ENCODE results near the gene C14orf132. TPM values are rescaled to one million over a fixed set of nuclear protein-coding genes. Genes with fewer than 3 reads are reported as not detected.

C14orf132 gene
- total RNA-seq, 2 experiments from 2014 or later: 2.0 to 2.4 TPM

DNA sequence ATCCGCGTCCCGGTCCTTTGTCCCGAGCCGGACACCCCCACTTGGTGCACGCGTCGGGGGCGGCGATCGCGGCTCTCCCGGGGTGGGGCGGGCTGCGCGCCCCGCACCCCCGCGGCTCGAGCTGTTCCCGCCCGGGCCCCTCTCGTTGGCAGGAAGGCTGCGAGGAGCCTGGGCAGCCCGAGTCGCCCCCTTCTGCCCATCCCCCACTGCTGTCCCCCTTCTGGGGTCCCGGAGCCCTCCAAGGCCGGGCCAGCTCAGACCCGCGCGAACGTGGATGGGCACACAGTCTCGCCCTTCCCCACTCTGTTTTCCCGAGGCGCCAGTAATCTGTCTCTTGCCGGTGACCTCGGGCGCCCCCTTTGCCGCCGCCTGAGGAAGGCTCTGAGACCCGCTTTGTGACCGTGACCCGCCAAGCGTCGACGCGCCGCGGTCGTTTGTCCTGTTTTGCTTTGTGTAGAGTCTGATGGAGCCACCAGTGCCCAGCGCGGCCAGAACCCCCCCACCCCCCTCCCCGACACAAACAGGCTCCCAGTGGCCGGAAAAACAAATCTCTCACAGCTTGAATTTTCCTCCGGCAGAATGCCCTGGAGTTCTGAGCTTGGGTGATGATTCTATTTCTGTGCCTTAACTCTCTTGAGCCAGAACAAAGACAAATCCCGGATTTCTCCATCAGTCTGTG, 610 bp downstream of the C14orf132 start:
- TF ChIP-seq, protein P1, sequence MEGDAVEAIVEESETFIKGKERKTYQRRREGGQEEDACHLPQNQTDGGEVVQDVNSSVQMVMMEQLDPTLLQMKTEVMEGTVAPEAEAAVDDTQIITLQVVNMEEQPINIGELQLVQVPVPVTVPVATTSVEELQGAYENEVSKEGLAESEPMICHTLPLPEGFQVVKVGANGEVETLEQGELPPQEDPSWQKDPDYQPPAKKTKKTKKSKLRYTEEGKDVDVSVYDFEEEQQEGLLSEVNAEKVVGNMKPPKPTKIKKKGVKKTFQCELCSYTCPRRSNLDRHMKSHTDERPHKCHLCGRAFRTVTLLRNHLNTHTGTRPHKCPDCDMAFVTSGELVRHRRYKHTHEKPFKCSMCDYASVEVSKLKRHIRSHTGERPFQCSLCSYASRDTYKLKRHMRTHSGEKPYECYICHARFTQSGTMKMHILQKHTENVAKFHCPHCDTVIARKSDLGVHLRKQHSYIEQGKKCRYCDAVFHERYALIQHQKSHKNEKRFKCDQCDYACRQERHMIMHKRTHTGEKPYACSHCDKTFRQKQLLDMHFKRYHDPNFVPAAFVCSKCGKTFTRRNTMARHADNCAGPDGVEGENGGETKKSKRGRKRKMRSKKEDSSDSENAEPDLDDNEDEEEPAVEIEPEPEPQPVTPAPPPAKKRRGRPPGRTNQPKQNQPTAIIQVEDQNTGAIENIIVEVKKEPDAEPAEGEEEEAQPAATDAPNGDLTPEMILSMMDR (IDR thresholded peaks at IDR 0.05): peak; percentile 49
- intact Hi-C loops (cut with DNase I, micrococcal nuclease): loop anchor here in 1 of 2 experiments (5.0 kb wide), 1 partner anchor 522 kb away; the partner anchor contains the start of gene SYNE3
- peak overlapping the region; percentile 57 for H3K4me3 ChIP-seq (ENCODE audit: low read length)
- peaks cover 49% of the 10 kb centered on the region for H3K4me1 Mint-ChIP-seq (ENCODE audit: low read depth)
- ChIA-PET CTCF (no interaction called here), POLR2A (interaction anchor here (1.1 to 1.6 kb wide), 2 partner anchors 9 to 12 kb away, joined by 3 to 10 read pairs; no protein-coding TSS in a partner anchor)
- no peaks in the 10 kb centered on the region for H3K36me3 Mint-ChIP-seq (ENCODE audit: low read depth)
- H3K4me3 Mint-ChIP-seq: peak overlapping the region; percentile 86
- no peaks in the 10 kb centered on the region for H3K36me3 ChIP-seq (ENCODE audit: insufficient read depth, low read length)
- H3K27ac Mint-ChIP-seq: no peak overlapping the region
- no peaks in the 10 kb centered on the region for H3K9me3 Mint-ChIP-seq
- ATAC-seq (ENCODE audit: poor library complexity): peak; percentile 13
- H3K4me1 ChIP-seq (ENCODE audit: insufficient read depth, low read length): peaks cover 15% of the 10 kb centered on the region
- peaks cover 29% of the 10 kb centered on the region in 2 experiments for H3K27me3 ChIP-seq (ENCODE audit: control insufficient read depth in 1 of 2, insufficient read depth in 2 of 2, low read length in 2 of 2)
- DNase-seq: peak in 8 of 14 experiments; percentile 5 to 39 (median 22)
- H3K9me3 ChIP-seq (ENCODE audit: control insufficient read depth in 1 of 2, insufficient read depth in 1 of 2, low read length in 2 of 2): peaks cover 0 to 12% of the 10 kb centered on the region in 2 experiments
- peaks cover 50% of the 10 kb centered on the region for H3K27me3 Mint-ChIP-seq
- H3K27ac ChIP-seq (ENCODE audit: low read depth in 1 of 2, low read length in 2 of 2): no peak overlapping the region

DNA sequence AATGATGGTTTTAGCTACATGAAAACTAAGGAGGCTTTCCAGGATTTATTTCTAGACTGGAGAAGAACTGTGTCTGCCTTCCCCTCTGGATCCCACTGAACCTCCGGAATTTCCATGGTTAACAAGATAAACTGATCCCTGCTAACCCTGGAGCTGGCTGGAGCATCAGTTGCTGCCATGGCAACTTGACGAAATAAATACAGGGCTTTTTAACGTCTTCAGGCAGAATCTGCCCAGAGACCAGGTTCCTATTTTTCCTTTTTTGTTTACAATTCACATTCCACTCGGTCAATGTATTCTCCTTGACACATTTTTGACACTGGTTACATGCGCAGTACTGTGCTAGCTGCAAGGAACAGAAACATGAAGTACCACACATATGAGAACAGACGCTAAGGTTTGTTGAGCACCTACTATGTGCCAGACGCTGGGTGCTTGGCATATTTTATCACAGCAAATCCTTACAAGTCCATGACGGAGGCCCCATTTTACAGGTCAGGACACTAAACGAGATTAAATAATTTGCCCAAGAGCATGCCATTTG, 1.7 kb downstream of the C14orf132 start:
- CTCF ChIA-PET: no interaction called here
- H3K36me3 Mint-ChIP-seq (ENCODE audit: low read depth): no peaks in the 10 kb centered on the region
- no peak overlapping the region for H3K27ac Mint-ChIP-seq
- Histone ChIP-seq H3K4me3 (ENCODE audit: low read length) (no peak overlapping the region), H3K4me1 (ENCODE audit: insufficient read depth, low read length) (peaks cover 15% of the 10 kb centered on the region), H3K27ac (ENCODE audit: low read depth in 1 of 2, low read length in 2 of 2) (no peak overlapping the region), H3K9me3 (ENCODE audit: control insufficient read depth in 1 of 2, insufficient read depth in 1 of 2, low read length in 2 of 2) (peaks cover 0 to 17% of the 10 kb centered on the region in 2 experiments), H3K36me3 (ENCODE audit: insufficient read depth, low read length) (no peaks in the 10 kb centered on the region), H3K27me3 (ENCODE audit: control insufficient read depth in 1 of 2, insufficient read depth in 2 of 2, low read length in 2 of 2) (peaks cover 29 to 33% of the 10 kb centered on the region in 2 experiments)
- no peak for DNase-seq
- no peak for ATAC-seq (ENCODE audit: poor library complexity)
- peak overlapping the region; percentile 86 for H3K4me3 Mint-ChIP-seq
- TF ChIP-seq, protein P1 (IDR thresholded peaks at IDR 0.05): no peak
- H3K9me3 Mint-ChIP-seq: no peaks in the 10 kb centered on the region
- POLR2A ChIA-PET: interaction anchor here (0.5 to 1.6 kb wide), 3 partner anchors 13 to 1960 kb away, joined by 3 to 10 read pairs (median 4); partner anchors contain the start of genes DDX24 and IFI27L1
- H3K27me3 Mint-ChIP-seq: peaks cover 54% of the 10 kb centered on the region
- intact Hi-C loops (cut with DNase I, micrococcal nuclease): no loop called here
- peaks cover 46% of the 10 kb centered on the region for H3K4me1 Mint-ChIP-seq (ENCODE audit: low read depth)

DNA sequence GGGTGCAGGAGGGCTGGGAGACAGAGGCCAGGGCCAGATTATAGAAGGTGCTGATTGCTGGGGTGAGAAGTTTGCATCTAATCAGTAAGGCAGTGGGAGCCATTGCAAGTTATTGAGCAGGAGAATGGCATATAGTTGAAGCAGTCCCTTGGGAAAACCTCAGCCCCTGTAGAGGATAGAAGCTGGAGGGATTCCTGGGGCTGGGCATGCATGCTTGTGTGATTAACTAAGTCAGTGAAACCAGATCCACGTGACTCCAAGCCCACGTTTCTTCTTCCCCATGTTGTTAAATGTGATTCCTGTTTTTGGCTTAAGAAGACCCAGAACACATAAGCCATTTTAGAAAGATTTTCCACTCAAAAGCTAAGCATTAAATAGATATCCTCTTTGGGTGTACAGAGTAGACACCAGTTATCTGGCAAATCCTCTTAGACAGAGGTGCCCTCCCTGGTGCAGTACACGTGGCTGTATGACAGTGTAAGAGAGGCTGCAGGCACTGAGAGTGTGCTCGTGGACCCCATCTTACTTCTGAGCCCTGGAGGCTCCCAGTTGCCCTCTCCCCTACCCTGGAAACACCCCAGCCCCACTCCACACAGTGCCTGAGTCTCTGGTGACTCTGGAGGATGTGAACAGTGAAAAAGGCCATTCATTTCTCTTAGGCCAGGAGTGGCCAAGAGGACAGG, 3.2 kb downstream of the C14orf132 start:
- Histone ChIP-seq H3K27me3 (ENCODE audit: control insufficient read depth in 1 of 2, insufficient read depth in 2 of 2, low read length in 2 of 2) (peaks cover 29 to 30% of the 10 kb centered on the region in 2 experiments), H3K4me3 (ENCODE audit: low read length) (no peak overlapping the region), H3K27ac (ENCODE audit: low read depth in 1 of 2, low read length in 2 of 2) (no peak overlapping the region), H3K9me3 (ENCODE audit: control insufficient read depth in 1 of 2, insufficient read depth in 1 of 2, low read length in 2 of 2) (peaks cover 0 to 17% of the 10 kb centered on the region in 2 experiments), H3K36me3 (ENCODE audit: insufficient read depth, low read length) (no peaks in the 10 kb centered on the region), H3K4me1 (ENCODE audit: insufficient read depth, low read length) (peaks cover 15% of the 10 kb centered on the region)
- Mint-ChIP-seq H3K9me3 (no peaks in the 10 kb centered on the region), H3K27me3 (peaks cover 50% of the 10 kb centered on the region), H3K27ac (no peak overlapping the region), H3K36me3 (ENCODE audit: low read depth) (no peaks in the 10 kb centered on the region), H3K4me3 (peak overlapping the region; percentile 22), H3K4me1 (ENCODE audit: low read depth) (peaks cover 39% of the 10 kb centered on the region)
- POLR2A ChIA-PET: interaction anchor here (1.4 kb wide), 1 partner anchor 15 kb away, joined by 4 read pairs; no protein-coding TSS in a partner anchor
- ATAC-seq (ENCODE audit: poor library complexity): no peak
- TF ChIP-seq, protein P1 (IDR thresholded peaks at IDR 0.05): no peak
- intact Hi-C loops (cut with DNase I, micrococcal nuclease): no loop called here
- CTCF ChIA-PET: no interaction called here
- DNase-seq: no peak

Data from CD4-positive, alpha-beta T cell (primary cell).